Activated CD8-positive, alpha-beta T cell treated with anti-CD3 and anti-CD28 coated beads, Interleukin-2, amount 10 ng/mL, durations not matched to agents 7 days and 5 days (primary cell): ENCODE data around the gene LSM3. TPM values are rescaled to one million over a fixed set of nuclear protein-coding genes. Genes with fewer than 3 reads are reported as not detected.

Source experiments
- ATAC-seq: fragments of 150-1000 bp; cut with Tn5 transposase; one replicate; pipeline ENCODE4 v1.10.0; 2021; ENCODE audit warnings: moderate library complexity
- CTCF ChIA-PET: fragments of 350-600 bp; sonication (Branson Sonifier 250); formaldehyde crosslinking; loops from one replicate; lab custom pipeline; 2021; ENCODE audit warnings: antibody characterized with exemption; lab: Charles Lee
- POLR2A ChIA-PET: fragments of 350-600 bp; sonication (Branson Sonifier 250); formaldehyde crosslinking; loops from one replicate; lab custom pipeline; 2021; ENCODE audit warnings: antibody characterized with exemption; lab: Charles Lee
- DNase-seq: peaks from one replicate; pipeline ENCODE4 v3.0.0-alpha.2; 2020
- H3K27ac Mint-ChIP-seq: one replicate; pipeline ENCODE4 v1.8.0; 2021; ENCODE audit warnings: mild to moderate bottlenecking, mixed read lengths
- H3K27me3 Mint-ChIP-seq: one replicate; pipeline ENCODE4 v1.8.0; 2021; ENCODE audit warnings: low read depth, mixed read lengths
- H3K36me3 Mint-ChIP-seq: one replicate; pipeline ENCODE4 v1.8.0; 2021; ENCODE audit warnings: low read depth, mixed read lengths
- H3K4me1 Mint-ChIP-seq: one replicate; pipeline ENCODE4 v1.8.0; 2021; ENCODE audit warnings: low read depth, mixed read lengths
- H3K4me3 Mint-ChIP-seq: one replicate; pipeline ENCODE4 v1.8.0; 2021; ENCODE audit warnings: mild to moderate bottlenecking, mixed read lengths
- H3K9me3 Mint-ChIP-seq: one replicate; pipeline ENCODE4 v1.8.0; 2022; ENCODE audit warnings: mixed read lengths; ENCODE audit not compliant: insufficient read depth
- total RNA-seq, 2 experiments: library from RNA; stranded (reverse); gene quantifications; one replicate each; pipeline ENCODE4 v1.2.3, GENCODE V29; 2021

LSM3 gene
- total RNA-seq, 2 experiments from 2014 or later = 19.2 to 20.2 TPM

- H3K9me3 Mint-ChIP-seq = peaks cover 3% of the 10 kb centered on the region
- no peak for DNase-seq
- H3K4me1 Mint-ChIP-seq = peaks cover 11% of the 10 kb centered on the region
- H3K27ac Mint-ChIP-seq = no peak overlapping the region
- no peak for ATAC-seq
- no peak overlapping the region for H3K4me3 Mint-ChIP-seq
- peaks cover 3% of the 10 kb centered on the region for H3K36me3 Mint-ChIP-seq
- ChIA-PET POLR2A (no interaction called here), CTCF (interaction anchor here (1.1 kb wide), 1 partner anchor 31 kb away, joined by 4 read pairs; no protein-coding TSS in a partner anchor)
- H3K27me3 Mint-ChIP-seq = peaks cover 27% of the 10 kb centered on the region
Measured at GRCh38 chr3:14234251-14235002, 55.8 kb downstream of the LSM3 start.

DNA sequence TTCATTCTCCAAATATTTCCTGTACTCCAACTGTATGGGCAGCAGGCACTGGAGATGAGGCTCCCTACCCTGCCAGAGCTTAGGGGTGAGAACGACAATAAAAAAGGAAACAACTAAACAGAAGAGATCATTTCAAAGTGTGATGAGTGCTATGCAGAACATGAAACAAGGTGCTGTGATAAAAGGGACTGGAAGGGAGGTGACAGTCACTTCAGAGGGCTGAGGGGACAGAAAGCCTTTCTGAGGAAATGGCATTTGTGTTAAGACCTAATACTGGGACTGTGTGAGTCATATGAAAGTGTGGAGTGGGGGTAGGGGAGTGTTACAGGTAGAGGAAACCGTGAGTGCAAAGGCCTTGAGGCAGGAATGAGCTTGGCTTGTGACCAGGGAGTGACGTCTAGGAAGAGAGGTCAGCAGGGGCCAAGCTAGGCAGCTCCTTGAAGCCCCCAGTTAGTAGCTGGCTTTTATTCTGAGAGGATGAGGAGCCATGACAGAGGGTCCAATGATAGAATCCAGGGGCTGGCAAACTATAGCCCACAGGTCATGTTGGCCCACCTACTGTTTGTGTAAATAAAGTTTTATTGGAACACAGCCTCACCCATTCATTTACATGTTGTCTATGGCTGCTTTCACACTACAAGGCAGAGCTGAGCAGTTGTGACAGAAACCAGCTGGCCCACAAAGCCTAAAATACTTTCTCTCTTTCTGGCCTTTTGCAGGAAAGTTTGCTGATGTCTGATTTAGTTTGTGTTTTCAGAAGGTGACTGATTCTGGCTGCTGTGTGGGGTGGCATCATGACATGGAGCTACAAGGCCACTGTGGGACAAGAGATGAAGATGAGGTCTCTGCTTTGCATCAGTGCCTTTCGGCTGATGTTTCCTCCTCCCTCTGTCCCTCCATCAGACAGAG, 56.6 kb downstream of the LSM3 start:
- Mint-ChIP-seq H3K27ac (no peak overlapping the region), H3K9me3 (peaks cover 3% of the 10 kb centered on the region), H3K4me3 (no peak overlapping the region), H3K4me1 (peaks cover 11% of the 10 kb centered on the region), H3K27me3 (peaks cover 30% of the 10 kb centered on the region), H3K36me3 (peaks cover 3% of the 10 kb centered on the region)
- DNase-seq (no peak), ATAC-seq (no peak)
- ChIA-PET CTCF (interaction anchor here (1.1 to 1.4 kb wide), 2 partner anchors 32 to 339 kb away, joined by 4 to 5 read pairs; no protein-coding TSS in a partner anchor), POLR2A (no interaction called here)

DNA sequence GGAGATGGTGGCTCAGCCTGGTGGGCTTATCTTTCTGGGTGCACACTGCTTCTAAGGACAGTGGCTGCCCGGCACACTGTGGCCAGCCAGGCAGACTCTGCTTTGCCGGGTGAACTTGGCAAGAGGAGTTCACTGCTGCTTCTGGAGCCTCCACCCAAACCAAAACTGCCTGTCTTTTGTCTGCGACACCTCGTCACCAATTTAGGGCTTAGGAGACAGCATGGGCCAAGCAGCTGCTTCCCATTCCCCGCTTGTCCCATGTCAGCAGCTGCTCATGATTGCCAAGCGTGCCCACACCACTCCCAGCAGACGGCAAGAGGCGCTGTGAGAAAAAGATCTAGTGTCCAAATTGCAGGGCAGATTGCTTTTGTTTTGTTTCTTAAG, 57.3 kb downstream of the LSM3 start:
- Mint-ChIP-seq H3K27ac (no peak overlapping the region), H3K9me3 (peaks cover 3% of the 10 kb centered on the region), H3K36me3 (peaks cover 3% of the 10 kb centered on the region), H3K4me1 (peaks cover 11% of the 10 kb centered on the region), H3K27me3 (peaks cover 32% of the 10 kb centered on the region), H3K4me3 (no peak overlapping the region)
- CTCF ChIA-PET = interaction anchor here (1.1 to 1.4 kb wide), 2 partner anchors 32 to 340 kb away, joined by 4 to 5 read pairs; no protein-coding TSS in a partner anchor
- POLR2A ChIA-PET = no interaction called here
- ATAC-seq (no peak), DNase-seq (no peak)

DNA sequence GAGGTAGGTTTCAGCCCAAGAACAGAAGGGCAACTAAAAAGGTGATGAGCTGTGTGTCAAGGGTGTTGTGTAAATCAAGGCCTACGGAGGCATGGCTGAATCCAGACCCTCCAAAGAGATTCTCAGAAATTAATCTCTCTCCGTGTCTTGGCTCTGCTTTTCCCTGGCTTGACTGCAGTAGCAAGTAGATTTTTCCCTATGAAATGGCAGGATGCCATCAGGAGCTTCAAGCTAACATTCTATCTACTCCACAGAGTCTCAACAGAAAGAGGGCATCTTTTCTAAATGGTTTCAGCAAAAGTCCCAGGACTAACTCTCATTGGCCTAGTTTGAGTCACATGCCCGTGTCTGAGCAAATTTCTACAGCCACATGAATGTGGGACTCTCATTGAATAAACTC, 58.3 kb downstream of the LSM3 start:
- DNase-seq (no peak), ATAC-seq (no peak)
- Mint-ChIP-seq H3K4me3 (no peak overlapping the region), H3K27ac (no peak overlapping the region), H3K4me1 (peaks cover 11% of the 10 kb centered on the region), H3K36me3 (peaks cover 3% of the 10 kb centered on the region), H3K27me3 (peaks cover 22% of the 10 kb centered on the region), H3K9me3 (peaks cover 3% of the 10 kb centered on the region)
- POLR2A ChIA-PET = no interaction called here
- CTCF ChIA-PET = interaction anchor here (1.7 kb wide), 1 partner anchor 33 kb away, joined by 10 read pairs; no protein-coding TSS in a partner anchor

DNA sequence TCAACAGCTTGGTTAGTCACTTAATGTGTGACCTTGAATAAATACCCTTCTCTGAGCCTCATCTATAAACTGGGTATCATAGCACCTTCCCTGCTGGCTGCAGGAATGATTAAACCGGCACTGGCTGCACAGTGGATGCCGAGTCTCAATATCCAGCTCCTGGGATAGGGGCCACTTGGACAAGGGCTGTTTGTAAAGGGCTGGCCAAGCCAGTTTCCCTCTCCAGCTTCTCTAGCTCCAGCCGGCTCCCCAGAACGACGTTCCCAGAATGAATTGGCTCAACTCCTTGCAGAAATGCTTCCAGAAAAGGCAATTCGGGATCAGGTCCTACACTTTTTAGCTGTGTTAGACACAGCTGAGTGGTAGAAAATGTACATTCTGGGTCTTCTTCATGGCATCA, 58.8 kb downstream of the LSM3 start:
- H3K4me1 Mint-ChIP-seq = peaks cover 11% of the 10 kb centered on the region
- no peak overlapping the region for H3K4me3 Mint-ChIP-seq
- H3K27me3 Mint-ChIP-seq = peaks cover 19% of the 10 kb centered on the region
- POLR2A ChIA-PET = no interaction called here
- H3K27ac Mint-ChIP-seq = no peak overlapping the region
- H3K9me3 Mint-ChIP-seq = peaks cover 3% of the 10 kb centered on the region
- DNase-seq (no peak), ATAC-seq (no peak)
- H3K36me3 Mint-ChIP-seq = peaks cover 3% of the 10 kb centered on the region
- CTCF ChIA-PET = interaction anchor here (1.7 kb wide), 1 partner anchor 34 kb away, joined by 10 read pairs; no protein-coding TSS in a partner anchor

- Mint-ChIP-seq H3K4me1 (peaks cover 3% of the 10 kb centered on the region), H3K27ac (no peak overlapping the region), H3K36me3 (peaks cover 3% of the 10 kb centered on the region), H3K4me3 (no peak overlapping the region), H3K27me3 (peaks cover 18% of the 10 kb centered on the region), H3K9me3 (peaks cover 3% of the 10 kb centered on the region)
- CTCF ChIA-PET = interaction anchor here (1.0 kb wide), 1 partner anchor 35 kb away, joined by 3 read pairs; no protein-coding TSS in a partner anchor
- no peak for ATAC-seq
- POLR2A ChIA-PET = no interaction called here
- no peak for DNase-seq
Measured at GRCh38 chr3:14238356-14238755, 59.7 kb downstream of the LSM3 start.

- Mint-ChIP-seq H3K27ac (no peak overlapping the region), H3K4me3 (no peak overlapping the region), H3K27me3 (peaks cover 15% of the 10 kb centered on the region), H3K36me3 (no peaks in the 10 kb centered on the region), H3K4me1 (no peaks in the 10 kb centered on the region), H3K9me3 (no peaks in the 10 kb centered on the region)
- ATAC-seq (no peak), DNase-seq (no peak)
- ChIA-PET POLR2A (no interaction called here), CTCF (interaction anchor here (0.6 to 1.0 kb wide), 2 partner anchors 35 to 264 kb away, joined by 3 read pairs; no protein-coding TSS in a partner anchor)
Measured at GRCh38 chr3:14238930-14239329, 60.3 kb downstream of the LSM3 start.

GRCh38 chr3:14239940-14240339, 61.3 kb downstream of the LSM3 start:
- CTCF ChIA-PET = no interaction called here
- H3K27me3 Mint-ChIP-seq = peaks cover 13% of the 10 kb centered on the region
- DNase-seq (no peak), ATAC-seq (no peak)
- H3K4me1 Mint-ChIP-seq = no peaks in the 10 kb centered on the region
- no peaks in the 10 kb centered on the region for H3K36me3 Mint-ChIP-seq
- no peak overlapping the region for H3K27ac Mint-ChIP-seq
- no peaks in the 10 kb centered on the region for H3K9me3 Mint-ChIP-seq
- POLR2A ChIA-PET = no interaction called here
- H3K4me3 Mint-ChIP-seq = no peak overlapping the region

DNA sequence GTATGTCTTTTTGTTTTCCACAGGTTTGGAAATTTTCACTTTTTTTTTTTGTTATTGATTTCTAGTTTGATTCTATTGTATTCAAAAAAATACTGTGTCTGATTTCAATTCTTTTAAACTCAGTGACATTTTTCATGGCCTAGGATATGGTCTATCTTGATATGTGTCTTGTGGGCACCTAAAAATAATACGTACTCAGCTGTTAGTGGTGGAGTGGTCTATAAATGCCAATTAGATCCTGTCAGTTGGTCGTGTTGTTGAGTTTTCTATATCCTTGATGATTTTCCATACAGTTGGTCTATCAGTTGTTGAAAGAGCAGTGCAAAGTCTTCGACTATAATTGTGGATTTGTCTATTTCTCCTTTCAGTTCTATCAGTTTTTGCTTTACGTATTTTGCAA, 61.7 kb downstream of the LSM3 start:
- H3K4me1 Mint-ChIP-seq = no peaks in the 10 kb centered on the region

DNA sequence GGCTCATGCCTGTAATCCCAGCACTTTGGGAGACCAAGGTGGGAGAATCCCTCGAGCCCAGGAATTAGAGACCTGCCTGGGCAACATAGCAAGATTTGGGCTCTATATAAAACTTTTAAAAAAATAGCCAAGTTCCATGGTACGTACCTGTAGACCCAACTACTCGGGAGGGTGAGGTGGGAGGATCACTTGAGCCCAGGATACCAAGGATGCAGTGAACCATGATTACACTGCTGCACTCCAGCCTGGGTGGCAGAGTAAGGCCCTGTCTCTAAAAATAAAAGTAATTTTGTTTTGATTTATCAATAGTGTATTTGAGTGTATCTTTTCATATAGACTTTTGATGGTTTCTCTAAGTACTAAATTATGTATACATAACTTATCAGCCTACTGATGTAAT, 63.1 kb downstream of the LSM3 start:
- Mint-ChIP-seq H3K9me3 (no peaks in the 10 kb centered on the region), H3K4me1 (no peaks in the 10 kb centered on the region), H3K27ac (no peak overlapping the region), H3K4me3 (no peak overlapping the region), H3K36me3 (no peaks in the 10 kb centered on the region), H3K27me3 (peaks cover 13% of the 10 kb centered on the region)
- ChIA-PET CTCF (interaction anchor here (1.1 kb wide), 1 partner anchor 38 kb away, joined by 5 read pairs; no protein-coding TSS in a partner anchor), POLR2A (interaction anchor here (0.6 kb wide), 1 partner anchor 484 kb away, joined by 3 read pairs; no protein-coding TSS in a partner anchor)
- DNase-seq (no peak), ATAC-seq (no peak)

More for the DNA sequence above, 61.7 kb downstream of the LSM3 start:
- Mint-ChIP-seq H3K4me3 (no peak overlapping the region), H3K27me3 (peaks cover 13% of the 10 kb centered on the region), H3K9me3 (no peaks in the 10 kb centered on the region), H3K27ac (no peak overlapping the region), H3K36me3 (no peaks in the 10 kb centered on the region)
- POLR2A ChIA-PET = no interaction called here
- no peak for DNase-seq
- no peak for ATAC-seq
- CTCF ChIA-PET = no interaction called here

- H3K27ac Mint-ChIP-seq = no peak overlapping the region
- H3K9me3 Mint-ChIP-seq = no peaks in the 10 kb centered on the region
- ATAC-seq (no peak), DNase-seq (no peak)
- no peaks in the 10 kb centered on the region for H3K36me3 Mint-ChIP-seq
- H3K27me3 Mint-ChIP-seq = peaks cover 17% of the 10 kb centered on the region
- no peak overlapping the region for H3K4me3 Mint-ChIP-seq
- CTCF ChIA-PET = interaction anchor here (1.1 to 1.7 kb wide), 2 partner anchors 39 to 225 kb away, joined by 4 read pairs; no protein-coding TSS in a partner anchor
- POLR2A ChIA-PET = no interaction called here
- no peaks in the 10 kb centered on the region for H3K4me1 Mint-ChIP-seq
Measured at GRCh38 chr3:14242490-14243311, 64.1 kb downstream of the LSM3 start.
